Muscle of back (tissue), 11 donors: ENCODE data around the gene PAX2. TPM values are rescaled to one million over a fixed set of nuclear protein-coding genes. Genes with fewer than 3 reads are reported as not detected.

Experiments used
- DNase-seq, 3 donors: peaks; one replicate each; pipeline versions ENCODE4 v3.0.0 to v3.0.0-alpha.2; 2013
- polyA plus RNA-seq, 10 donors: library from polyadenylated mRNA; unstranded; fragments of 120-200 nt; gene quantifications; one replicate each; pipeline ENCODE4 v1.2.1, GENCODE V29; 2013; ENCODE audit not compliant: insufficient read length in 10 of 10

PAX2 gene
- polyA plus RNA-seq, 10 donors: 0.04 to 0.25 (median 0.14) TPM; not detected in 4

DNA sequence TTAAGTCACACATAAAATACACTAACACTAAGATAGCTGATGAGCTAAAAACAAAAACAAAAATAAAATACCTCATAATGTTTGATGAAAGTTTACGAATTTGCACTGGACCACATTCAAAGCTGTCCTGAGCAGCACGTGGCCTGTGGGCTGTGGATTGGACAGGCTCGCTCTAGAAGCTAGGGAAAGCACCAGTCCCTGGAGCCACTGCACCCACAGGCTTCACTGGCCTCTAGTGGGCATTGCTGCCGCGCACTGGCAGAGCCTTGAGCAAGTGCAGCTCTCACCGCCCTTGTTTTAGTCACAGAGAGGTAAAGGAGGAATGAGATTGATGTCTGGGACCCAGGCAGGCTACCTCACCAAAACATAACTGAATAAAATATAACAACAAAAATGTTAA lies 67.6 kb downstream of the PAX2 start:
- DNase-seq: no peak

DNA sequence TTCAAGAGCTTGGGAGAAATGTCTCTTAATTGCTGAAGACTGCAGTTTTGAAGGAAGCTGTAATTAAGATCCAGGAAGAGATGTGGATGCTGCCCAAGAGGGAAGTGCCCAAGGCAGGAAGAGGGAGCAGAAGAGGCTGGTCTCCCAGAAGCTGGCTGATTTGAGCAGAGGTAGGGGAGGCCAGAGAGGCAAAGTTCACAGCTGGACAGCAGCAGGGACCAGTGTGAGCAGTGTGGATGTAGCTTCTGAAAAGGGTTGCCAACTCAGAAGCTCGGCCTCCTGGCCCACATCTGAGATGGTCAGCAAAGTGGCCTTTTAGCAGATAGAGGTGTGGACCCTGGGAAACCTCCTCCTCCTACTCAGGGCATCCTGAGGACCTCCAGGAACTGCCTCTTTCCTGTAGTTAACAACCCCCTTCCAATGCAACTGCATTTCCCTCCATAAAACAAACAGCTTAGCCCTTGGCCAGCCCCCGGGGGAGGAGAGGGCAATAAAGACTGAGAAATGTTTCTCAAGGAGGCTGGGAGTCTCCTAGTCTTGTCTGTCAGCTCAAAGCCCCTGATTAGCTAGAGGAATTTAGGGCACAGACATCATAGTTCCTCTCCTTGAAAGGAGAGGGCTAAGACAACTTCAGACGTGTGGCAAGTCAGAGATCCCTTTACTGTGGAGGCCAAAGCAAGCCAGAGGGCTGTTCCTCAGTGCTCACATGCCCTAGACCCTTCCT lies 69.5 kb downstream of the PAX2 start:
- no peak for DNase-seq

DNA sequence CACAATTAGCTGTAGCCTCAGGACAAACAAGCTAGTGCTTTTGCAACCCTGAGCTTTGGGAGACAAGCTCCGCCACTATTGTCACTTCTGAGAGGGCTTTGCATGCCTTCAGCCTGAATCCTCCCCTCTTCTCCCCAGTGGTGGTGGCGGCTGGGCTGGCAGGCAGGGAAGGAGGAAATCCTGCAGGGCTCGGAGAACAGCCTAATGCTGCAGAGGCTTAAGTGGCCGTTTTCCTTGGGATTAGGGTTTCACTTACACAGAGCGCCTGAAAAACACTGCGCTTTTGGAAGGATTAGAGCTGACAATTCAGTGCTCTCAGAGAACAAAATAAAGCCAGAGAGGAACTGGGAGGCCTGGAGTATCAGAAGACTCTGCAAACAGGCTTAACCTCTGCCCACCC lies 71.3 kb downstream of the PAX2 start:
- no peak for DNase-seq

DNA sequence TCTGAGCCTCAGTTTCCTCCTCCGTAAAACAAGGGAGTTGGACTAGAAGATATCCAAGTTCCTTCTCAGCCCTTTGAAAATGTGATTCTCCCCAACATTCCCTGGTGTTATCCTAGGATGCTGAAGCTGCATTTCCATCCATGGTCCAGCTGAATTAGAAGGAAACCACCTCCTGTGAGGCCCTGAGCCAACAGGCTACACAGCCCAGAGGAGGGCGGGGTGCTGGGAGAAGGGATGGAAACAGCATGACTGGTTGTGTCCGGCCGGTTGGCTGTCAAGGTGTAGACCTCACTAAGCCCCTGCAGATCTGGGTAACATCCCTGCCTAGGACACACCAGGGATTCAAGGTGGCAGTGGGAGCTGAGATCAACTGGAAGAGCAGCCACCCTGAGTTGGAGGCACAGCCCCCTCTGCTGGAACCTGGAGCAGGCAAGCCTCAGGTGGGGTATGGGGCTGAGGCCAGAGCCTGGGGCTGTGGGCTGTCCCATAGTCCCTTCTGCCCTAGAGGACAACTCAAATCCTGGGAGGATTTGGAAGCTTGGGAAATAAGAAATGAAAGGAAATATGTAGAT lies 72.0 kb downstream of the PAX2 start:
- DNase-seq: no peak

DNA sequence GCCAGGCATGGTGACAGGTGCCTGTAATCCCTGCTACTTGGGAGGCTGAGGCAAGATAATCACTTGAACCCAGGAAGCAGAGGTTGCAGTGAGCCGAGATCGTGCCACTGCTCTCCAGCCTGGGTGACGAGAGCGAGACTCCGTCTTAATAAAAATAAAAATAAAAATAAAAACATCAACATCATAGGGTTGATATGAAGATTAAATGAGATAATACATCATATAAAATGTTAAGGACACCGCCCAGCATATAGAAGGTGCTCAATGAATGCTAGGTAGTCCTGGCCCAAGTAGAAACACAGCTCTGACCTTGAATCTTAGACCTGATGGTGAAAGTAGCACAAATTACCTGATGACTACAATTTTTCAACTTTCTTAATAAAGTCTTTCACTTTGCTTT lies 74.0 kb downstream of the PAX2 start:
- no peak for DNase-seq

DNA sequence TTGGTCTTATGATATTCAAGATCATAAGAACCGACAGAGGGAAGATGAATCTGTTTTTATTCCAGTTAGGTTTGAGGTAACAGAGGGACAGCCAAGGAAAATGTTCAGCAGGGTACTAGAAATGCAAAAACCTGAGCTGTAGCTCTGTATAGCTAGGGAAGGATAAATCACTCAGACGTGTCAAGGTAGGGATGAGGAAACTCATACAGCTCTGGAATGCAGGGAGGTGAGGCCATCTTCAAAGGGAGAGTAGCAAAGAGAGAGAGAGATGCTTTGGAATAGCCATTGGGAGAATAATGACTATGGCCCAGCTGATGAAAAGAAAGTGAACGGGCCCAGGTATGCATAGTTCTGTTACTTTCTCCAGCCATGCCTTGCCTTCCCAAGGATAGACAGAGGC lies 77.8 kb downstream of the PAX2 start:
- no peak for DNase-seq

DNA sequence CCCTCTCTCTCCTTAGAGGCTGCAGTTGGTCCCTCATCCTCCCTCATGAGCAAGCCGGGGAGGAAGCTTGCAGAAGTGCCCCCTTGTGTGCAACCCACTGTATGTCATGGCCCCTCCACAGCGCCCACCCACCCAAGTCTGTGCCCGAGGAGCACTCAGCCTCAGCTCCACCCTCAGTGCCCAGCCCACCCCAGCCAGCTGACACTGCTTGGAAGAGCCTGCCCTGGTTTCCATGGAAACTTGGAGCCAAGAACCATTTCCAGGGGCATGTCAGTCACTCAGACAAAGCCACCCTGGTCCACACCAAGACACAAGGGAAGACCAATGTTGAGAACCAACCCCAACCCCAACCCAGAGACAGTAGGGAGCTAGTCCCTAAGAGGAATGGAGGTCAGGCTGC lies 79.5 kb downstream of the PAX2 start:
- DNase-seq: no peak

DNA sequence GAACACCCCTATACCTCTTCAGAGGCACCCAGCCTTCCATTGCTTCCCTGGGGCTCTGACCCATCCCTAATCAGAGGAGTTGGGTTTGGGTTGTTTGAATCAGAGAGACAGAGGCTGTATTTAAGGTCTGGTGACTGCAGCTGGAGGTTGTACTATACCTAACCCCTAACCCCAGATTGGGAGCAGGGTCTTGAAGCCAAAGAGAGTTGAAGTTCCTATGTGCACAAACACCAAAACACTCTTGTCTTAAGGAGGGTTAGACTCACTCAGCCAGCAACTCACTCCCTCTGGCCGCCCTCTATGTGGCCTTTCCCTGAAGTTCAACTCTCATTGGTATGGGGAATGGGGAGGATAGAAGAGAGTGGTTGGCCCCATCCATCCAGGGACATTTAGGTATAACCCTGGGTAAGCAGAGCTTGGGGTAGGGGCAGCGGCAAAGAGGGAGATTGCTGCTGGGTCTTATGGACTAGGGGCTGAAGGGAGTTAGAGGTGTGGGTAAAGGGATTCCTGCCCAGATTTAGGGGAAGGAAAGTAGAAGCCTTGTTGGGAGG lies 80.0 kb downstream of the PAX2 start:
- no peak for DNase-seq

DNA sequence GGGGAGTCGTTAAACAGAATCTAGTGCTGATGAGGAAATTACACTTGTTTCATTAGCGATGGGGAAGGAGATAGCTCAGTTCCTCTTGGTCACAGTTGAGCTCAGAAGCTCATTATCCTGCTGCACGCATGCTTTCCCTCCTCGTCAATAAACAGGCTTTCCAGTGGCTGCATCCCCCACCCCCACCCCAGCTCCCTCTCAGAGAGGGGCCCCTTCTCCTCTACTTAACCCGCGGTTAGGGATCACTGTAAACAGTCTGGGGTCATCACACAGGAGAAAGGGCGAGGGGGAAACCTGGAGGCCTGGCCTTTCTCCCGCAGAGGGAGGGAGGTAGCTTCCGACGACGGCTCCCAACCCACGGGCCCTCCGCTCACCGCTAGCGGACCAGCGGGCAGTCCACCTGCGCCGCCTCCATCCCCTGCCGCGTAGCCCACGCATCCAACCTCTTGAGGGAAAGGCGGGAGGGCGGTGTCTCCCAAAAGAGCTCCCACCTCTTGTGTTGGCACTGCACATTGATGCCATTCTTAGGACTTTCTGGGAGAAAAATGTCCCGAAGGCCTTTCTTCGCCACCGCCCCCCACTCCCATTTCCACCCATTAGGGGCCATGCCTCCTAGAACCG lies 80.8 kb downstream of the PAX2 start:
- peak in 1 of 3 donors; percentile 11 for DNase-seq

DNA sequence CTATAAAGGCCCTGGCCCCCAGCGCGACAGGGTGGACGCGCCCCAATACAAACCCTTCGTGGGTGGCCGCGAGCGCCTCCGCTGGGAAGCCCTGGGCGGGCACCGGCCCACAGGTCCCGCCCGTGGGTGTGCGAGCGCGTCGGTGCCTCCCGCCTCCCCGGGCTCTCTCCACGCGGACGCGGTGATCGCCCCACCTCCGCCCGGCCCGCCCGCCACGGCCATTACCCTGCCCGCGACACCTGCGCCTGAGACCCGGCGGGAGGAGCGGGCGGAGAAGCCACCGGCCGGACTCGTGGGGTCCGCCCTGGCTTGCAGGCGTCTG lies 81.2 kb downstream of the PAX2 start:
- DNase-seq: no peak

DNA sequence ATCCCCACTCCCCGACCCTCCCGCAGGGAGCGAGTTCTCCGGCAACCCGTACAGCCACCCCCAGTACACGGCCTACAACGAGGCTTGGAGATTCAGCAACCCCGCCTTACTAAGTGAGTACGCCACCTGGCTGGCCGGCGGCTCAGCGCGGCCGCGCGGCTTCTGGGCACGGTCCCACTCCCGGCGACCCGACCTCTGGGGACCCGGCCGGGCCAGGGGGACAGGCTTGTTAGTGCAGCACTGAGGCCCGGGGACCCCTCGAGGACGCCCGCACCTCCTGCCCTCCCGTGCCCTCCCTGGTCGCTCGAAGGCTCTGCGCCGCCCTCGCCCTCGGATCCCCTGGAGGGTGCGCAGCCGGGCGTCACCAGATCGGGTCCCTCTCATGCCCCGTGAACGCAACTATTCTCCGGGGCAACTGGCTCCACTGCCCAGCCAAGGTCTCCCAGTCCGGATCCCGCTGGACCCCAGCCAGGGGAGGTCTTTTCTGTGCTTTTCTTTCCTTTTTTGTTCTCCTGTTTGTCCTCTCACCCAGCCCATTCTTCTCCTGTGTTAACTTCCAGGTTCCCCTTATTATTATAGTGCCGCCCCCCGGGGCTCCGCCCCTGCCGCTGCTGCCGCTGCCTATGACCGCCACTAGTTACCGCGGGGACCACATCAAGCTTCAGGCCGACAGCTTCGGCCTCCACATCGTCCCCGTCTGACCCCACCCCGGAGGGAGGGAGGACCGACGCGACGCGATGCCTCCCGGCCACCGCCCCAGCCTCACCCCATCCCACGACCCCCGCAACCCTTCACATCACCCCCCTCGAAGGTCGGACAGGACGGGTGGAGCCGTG lies 81.8 kb downstream of the PAX2 start:
- peak in 1 of 3 donors; percentile 34 for DNase-seq

DNA sequence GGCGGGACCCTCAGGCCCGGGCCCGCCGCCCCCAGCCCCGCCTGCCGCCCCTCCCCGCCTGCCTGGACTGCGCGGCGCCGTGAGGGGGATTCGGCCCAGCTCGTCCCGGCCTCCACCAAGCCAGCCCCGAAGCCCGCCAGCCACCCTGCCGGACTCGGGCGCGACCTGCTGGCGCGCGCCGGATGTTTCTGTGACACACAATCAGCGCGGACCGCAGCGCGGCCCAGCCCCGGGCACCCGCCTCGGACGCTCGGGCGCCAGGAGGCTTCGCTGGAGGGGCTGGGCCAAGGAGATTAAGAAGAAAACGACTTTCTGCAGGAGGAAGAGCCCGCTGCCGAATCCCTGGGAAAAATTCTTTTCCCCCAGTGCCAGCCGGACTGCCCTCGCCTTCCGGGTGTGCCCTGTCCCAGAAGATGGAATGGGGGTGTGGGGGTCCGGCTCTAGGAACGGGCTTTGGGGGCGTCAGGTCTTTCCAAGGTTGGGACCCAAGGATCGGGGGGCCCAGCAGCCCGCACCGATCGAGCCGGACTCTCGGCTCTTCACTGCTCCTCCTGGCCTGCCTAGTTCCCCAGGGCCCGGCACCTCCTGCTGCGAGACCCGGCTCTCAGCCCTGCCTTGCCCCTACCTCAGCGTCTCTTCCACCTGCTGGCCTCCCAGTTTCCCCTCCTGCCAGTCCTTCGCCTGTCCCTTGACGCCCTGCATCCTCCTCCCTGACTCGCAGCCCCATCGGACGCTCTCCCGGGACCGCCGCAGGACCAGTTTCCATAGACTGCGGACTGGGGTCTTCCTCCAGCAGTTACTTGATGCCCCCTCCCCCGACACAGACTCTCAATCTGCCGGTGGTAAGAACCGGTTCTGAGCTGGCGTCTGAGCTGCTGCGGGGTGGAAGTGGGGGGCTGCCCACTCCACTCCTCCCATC lies 82.7 kb downstream of the PAX2 start:
- DNase-seq: peak in 1 of 3 donors; percentile 29

DNA sequence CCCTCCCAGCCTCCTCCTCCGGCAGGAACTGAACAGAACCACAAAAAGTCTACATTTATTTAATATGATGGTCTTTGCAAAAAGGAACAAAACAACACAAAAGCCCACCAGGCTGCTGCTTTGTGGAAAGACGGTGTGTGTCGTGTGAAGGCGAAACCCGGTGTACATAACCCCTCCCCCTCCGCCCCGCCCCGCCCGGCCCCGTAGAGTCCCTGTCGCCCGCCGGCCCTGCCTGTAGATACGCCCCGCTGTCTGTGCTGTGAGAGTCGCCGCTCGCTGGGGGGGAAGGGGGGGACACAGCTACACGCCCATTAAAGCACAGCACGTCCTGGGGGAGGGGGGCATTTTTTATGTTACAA lies 83.3 kb downstream of the PAX2 start:
- no peak for DNase-seq

DNA sequence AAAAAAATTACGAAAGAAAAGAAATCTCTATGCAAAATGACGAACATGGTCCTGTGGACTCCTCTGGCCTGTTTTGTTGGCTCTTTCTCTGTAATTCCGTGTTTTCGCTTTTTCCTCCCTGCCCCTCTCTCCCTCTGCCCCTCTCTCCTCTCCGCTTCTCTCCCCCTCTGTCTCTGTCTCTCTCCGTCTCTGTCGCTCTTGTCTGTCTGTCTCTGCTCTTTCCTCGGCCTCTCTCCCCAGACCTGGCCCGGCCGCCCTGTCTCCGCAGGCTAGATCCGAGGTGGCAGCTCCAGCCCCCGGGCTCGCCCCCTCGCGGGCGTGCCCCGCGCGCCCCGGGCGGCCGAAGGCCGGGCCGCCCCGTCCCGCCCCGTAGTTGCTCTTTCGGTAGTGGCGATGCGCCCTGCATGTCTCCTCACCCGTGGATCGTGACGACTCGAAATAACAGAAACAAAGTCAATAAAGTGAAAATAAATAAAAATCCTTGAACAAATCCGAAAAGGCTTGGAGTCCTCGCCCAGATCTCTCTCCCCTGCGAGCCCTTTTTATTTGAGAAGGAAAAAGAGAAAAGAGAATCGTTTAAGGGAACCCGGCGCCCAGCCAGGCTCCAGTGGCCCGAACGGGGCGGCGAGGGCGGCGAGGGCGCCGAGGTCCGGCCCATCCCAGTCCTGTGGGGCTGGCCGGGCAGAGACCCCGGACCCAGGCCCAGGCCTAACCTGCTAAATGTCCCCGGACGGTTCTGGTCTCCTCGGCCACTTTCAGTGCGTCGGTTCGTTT lies 83.9 kb downstream of the PAX2 start:
- peak in 1 of 3 donors; percentile 40 for DNase-seq

DNA sequence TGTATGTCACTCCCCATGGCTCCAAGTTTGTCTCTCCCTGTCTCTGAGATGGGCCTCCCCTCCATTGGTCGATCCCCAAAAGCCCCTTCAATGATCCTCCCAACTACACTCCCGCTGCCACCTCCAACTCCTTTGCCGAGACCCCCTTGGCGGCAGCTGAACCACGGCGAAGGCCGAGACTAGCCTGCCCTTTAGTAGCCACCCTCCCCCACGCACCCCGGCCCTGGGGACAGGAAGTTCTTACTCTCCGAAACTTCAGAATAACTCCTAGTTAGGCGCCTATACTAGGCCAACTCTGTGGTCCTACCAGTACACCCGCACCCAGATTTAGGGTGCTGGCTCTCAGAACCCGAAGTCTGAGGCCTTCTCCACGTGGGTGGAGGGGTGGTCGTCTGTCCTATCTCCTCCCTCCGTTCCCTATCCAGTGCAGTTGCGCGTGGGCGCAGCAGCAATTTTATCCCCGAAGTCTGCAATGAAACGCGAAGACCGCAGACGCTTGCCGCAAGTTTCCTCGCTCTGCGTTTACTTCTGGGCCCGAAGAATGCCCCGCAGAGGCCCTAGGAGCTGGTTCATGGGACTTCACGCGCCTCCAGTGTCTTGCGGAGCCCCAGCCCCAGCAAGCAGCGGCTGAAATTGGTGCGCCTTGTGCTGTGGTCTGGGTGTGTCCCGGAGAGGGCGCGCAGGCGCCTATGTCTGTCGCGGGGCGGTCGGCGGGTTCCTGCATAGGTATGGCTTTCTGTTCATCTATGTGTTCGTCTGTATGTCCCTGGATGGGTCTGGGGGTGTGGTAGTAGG lies 84.7 kb downstream of the PAX2 start:
- DNase-seq: peak in 1 of 3 donors; percentile 15

DNA sequence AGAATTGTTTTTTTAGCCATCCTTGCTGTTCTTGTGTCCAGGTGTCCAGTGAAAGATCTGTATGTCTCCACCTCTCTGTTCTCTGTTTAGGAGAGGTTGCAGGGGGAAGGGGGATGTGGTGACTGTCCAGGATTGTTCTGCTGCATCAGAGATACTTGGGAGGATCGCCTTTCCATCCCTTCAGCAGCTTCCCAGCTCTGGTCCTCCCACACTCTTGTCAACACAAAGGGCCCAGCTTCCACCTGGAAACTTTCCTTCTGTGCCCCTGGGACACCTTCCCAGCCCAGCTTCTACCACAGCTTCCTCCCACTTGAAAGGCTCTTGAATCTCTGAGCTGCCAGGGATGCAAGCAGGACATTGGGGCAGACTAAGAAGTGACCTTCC lies 85.3 kb downstream of the PAX2 start:
- no peak for DNase-seq

DNA sequence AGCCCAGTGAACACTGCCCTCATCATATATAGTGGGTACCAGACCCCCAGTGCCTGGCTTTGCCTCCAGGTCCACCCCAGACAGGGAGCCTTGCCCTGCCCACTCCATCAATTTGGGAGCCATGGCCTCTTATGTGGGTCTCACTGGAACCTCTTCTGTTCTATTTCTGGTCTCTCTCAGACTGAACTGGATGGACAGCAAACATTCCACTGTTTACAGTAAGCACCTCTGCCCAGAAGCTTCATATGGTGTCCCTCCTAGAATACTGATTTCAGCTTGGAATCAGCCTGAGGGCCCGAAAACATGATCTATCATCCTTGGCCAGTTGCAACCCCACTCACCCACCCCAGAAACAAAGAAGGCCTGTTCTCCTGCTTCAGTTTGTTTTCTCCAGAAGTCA lies 86.4 kb downstream of the PAX2 start:
- DNase-seq: no peak

DNA sequence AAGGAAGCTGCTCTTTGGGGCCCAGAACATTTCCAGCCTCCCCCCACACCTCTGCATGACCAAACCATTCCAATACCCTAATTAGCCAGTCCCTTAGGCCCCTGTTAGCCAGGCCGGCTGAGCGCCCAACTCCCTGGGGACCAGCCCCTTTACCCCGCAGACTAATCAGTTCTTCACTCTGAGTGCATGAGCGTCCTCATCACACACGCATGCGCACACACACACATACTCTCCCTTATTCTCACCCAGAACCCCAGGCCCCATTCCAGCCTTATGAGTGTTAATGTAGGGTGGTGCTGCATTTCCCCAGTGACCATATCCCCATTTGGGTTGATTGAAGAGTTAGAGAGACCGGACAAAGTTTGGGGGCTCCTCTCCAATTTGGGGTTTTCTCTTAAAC lies 90.4 kb downstream of the PAX2 start:
- no peak for DNase-seq

DNA sequence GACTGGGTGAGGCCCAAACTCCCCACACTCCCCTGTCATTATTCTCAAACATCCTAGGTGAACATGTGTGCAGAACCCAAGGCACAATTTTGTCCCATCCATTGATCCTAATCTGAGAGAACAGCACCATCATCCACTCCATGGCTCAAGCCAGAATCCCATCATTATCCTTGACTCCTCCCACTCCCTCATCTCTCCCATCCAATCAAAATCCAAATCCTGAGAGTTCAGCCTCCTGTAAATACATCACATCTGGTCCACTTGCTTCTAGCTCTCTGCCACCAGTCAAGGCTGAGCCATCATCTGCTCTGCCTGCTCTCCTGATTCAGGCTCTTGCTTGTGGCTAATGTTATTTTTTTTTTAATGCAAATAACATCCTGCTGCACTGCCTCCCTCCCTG lies 91.5 kb downstream of the PAX2 start:
- no peak for DNase-seq

DNA sequence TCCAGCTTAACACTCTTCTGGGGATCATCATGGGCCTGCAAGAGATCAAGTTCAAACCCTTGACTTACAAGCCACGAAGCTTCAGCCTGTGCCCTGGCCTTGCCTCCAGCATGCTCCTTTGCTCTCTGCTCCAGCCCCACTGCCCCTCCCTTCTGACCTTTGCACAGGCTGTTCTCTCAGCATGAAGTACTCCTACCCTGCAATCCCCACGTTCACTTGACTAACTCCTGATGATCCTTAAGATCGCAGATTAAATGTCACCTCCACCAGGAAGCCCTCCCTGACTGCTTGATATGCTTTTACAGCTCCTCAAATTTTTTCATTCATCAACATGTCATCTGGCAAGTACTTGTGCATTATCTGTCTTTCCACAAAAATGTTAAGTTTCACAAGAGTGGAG lies 91.9 kb downstream of the PAX2 start:
- DNase-seq: no peak
